Prostate gland (tissue), 2 donors: ENCODE measurements around the gene BCAS3. TPM values are rescaled to one million over a fixed set of nuclear protein-coding genes. Genes with fewer than 3 reads are reported as not detected.

Source experiments
- DNase-seq: peaks from one replicate; pipeline ENCODE4 v3.0.0-alpha.2; 2019; ENCODE audit warnings: low spot score
- H3K27ac ChIP-seq, 2 donors: fragments of 200-600 bp; sonication (generic); 2 replicates each; pipeline ENCODE4 v1.5.1; 2017 to 2019
- H3K27me3 ChIP-seq: fragments of 200-600 bp; sonication (generic); replicated peaks from 2 replicates; pipeline ENCODE4 v1.5.1; 2019; ENCODE audit not compliant: insufficient read depth
- H3K36me3 ChIP-seq, 2 donors: fragments of 200-600 bp; sonication (generic); 1 replicate in 1 of 2; 2 replicates in 1 of 2; pipeline versions ENCODE4 v1.5.1 to v1.8.1; 2017 to 2019
- H3K4me1 ChIP-seq: fragments of 200-600 bp; sonication (generic); replicated peaks from 2 replicates; pipeline ENCODE4 v1.5.1; 2019
- H3K4me3 ChIP-seq, 2 donors: fragments of 200-600 bp; sonication (generic); 2 replicates each; pipeline ENCODE4 v1.5.1; 2017 to 2019
- H3K9me3 ChIP-seq: fragments of 200-600 bp; sonication (generic); 2 replicates; pipeline ENCODE4 v1.5.1; 2017
- CTCF ChIP-seq, 4 experiments: fragments of 200-600 bp in 2 of 4; fragments of 450-650 bp in 2 of 4; sonication (generic) in 2 of 4; IDR thresholded peaks; 1 replicate in 3 of 4; 2 replicates in 1 of 4; pipeline ENCODE4 v1.5.1; 2016 to 2019; ENCODE audit warnings: antibody characterized with exemption in 4 of 4, mild to moderate bottlenecking in 2 of 4, moderate library complexity in 2 of 4
- POLR2A ChIP-seq: fragments of 450-650 bp; IDR thresholded peaks from one replicate; pipeline ENCODE4 v1.6.1; 2016; ENCODE audit warnings: antibody characterized with exemption, mild to moderate bottlenecking
- POLR2AphosphoS5 ChIP-seq: sonication (generic); formaldehyde crosslinking; IDR thresholded peaks from one replicate; pipeline ENCODE4 v1.6.1; 2017; ENCODE audit warnings: antibody characterized with exemption
- WGBS: methylation state at CpG from one replicate; pipeline ENCODE4 v1.1.5; 2018; 5-methylcytosine and 5-hydroxymethylcytosine counted together
- intact Hi-C: fragments of 100-400 bp; cut with DNase I; formaldehyde crosslinking; loops from one replicate; pipeline ENCODE4 v1.14.2; 2022
- total RNA-seq, 2 donors: library from RNA; depleted of rRNA; stranded (reverse); fragments of >200 nt; gene quantifications; one replicate each; pipeline ENCODE4 v1.1.0, GENCODE V29; 2016

The BCAS3 gene
- total RNA-seq, 2 donors from 2014 or later, result 57.8 to 93.9 TPM

GRCh38 chr17:60817192-60817591 is 139.5 kb downstream of the BCAS3 start:
- H3K36me3 ChIP-seq, result no peaks in the 10 kb centered on the region
- H3K27ac ChIP-seq, result no peak overlapping the region
- no peaks in the 10 kb centered on the region for H3K4me1 ChIP-seq
- intact Hi-C loops, result no loop called here
- H3K4me3 ChIP-seq, result no peak overlapping the region
- H3K27me3 ChIP-seq, result no peaks in the 10 kb centered on the region
- 81% methylated on average over 1 of the region's 1 CpG for WGBS
- DNase-seq, result no peak
- no peak for TF ChIP-seq POLR2AphosphoS5
- no peak for TF ChIP-seq POLR2A
- TF ChIP-seq CTCF (IDR thresholded peaks at IDR 0.05), result no peak
- H3K9me3 ChIP-seq, result no peaks in the 10 kb centered on the region

GRCh38 chr17:60819447-60820130 is 141.9 kb downstream of the BCAS3 start:
- Histone ChIP-seq H3K27ac (no peak overlapping the region), H3K36me3 (no peaks in the 10 kb centered on the region), H3K4me3 (no peak overlapping the region), H3K4me1 (no peaks in the 10 kb centered on the region), H3K27me3 (no peaks in the 10 kb centered on the region), H3K9me3 (no peaks in the 10 kb centered on the region)
- intact Hi-C loops, result no loop called here
- WGBS, result 95% methylated on average over 4 of the region's 4 CpGs
- DNase-seq, result no peak
- TF ChIP-seq CTCF (IDR thresholded peaks at IDR 0.05) (no peak), POLR2A (no peak), POLR2AphosphoS5 (no peak)

- WGBS, result 77% methylated on average over 5 of the region's 5 CpGs
- intact Hi-C loops, result no loop called here
These were observed 145.9 kb downstream of the BCAS3 start for GRCh38 chr17:60823515-60823914.

GRCh38 chr17:60825351-60825750 is 147.7 kb downstream of the BCAS3 start:
- no peak for TF ChIP-seq POLR2AphosphoS5
- no peak for TF ChIP-seq CTCF (IDR thresholded peaks at IDR 0.05)
- no peak for TF ChIP-seq POLR2A
- Histone ChIP-seq H3K4me3 (no peak overlapping the region), H3K4me1 (no peaks in the 10 kb centered on the region), H3K36me3 (no peaks in the 10 kb centered on the region), H3K9me3 (no peaks in the 10 kb centered on the region), H3K27ac (no peak overlapping the region), H3K27me3 (no peaks in the 10 kb centered on the region)
- WGBS, result 96% methylated on average over 1 of the region's 1 CpG
- intact Hi-C loops, result no loop called here
- DNase-seq, result no peak

More at GRCh38 chr17:60823515-60823914, 145.9 kb downstream of the BCAS3 start:
- Histone ChIP-seq H3K27ac (no peak overlapping the region), H3K27me3 (no peaks in the 10 kb centered on the region), H3K4me3 (no peak overlapping the region), H3K9me3 (no peaks in the 10 kb centered on the region), H3K36me3 (no peaks in the 10 kb centered on the region), H3K4me1 (no peaks in the 10 kb centered on the region)
- TF ChIP-seq POLR2AphosphoS5, result no peak
- TF ChIP-seq POLR2A, result no peak
- no peak for DNase-seq

- no peak overlapping the region for H3K4me3 ChIP-seq
- intact Hi-C loops, result no loop called here
- no peak overlapping the region for H3K27ac ChIP-seq
- no peaks in the 10 kb centered on the region for H3K4me1 ChIP-seq
- H3K36me3 ChIP-seq, result no peaks in the 10 kb centered on the region
- H3K9me3 ChIP-seq, result no peaks in the 10 kb centered on the region
- TF ChIP-seq POLR2AphosphoS5 (no peak), CTCF (IDR thresholded peaks at IDR 0.05) (no peak), POLR2A (no peak)
- H3K27me3 ChIP-seq, result no peaks in the 10 kb centered on the region
- DNase-seq, result no peak
These were observed 150.3 kb downstream of the BCAS3 start for GRCh38 chr17:60827943-60828342.
